HG02938 (cell line): ENCODE results near the gene CIAO3.

Experiments
- ATAC-seq: cut with Tn5 transposase; IDR thresholded peaks from one replicate; pipeline ENCODE4 v1.9.1; 2021; ENCODE audit warnings: mild to moderate bottlenecking, moderate library complexity; ENCODE audit not compliant: unreplicated experiment

Gene CIAO3

DNA sequence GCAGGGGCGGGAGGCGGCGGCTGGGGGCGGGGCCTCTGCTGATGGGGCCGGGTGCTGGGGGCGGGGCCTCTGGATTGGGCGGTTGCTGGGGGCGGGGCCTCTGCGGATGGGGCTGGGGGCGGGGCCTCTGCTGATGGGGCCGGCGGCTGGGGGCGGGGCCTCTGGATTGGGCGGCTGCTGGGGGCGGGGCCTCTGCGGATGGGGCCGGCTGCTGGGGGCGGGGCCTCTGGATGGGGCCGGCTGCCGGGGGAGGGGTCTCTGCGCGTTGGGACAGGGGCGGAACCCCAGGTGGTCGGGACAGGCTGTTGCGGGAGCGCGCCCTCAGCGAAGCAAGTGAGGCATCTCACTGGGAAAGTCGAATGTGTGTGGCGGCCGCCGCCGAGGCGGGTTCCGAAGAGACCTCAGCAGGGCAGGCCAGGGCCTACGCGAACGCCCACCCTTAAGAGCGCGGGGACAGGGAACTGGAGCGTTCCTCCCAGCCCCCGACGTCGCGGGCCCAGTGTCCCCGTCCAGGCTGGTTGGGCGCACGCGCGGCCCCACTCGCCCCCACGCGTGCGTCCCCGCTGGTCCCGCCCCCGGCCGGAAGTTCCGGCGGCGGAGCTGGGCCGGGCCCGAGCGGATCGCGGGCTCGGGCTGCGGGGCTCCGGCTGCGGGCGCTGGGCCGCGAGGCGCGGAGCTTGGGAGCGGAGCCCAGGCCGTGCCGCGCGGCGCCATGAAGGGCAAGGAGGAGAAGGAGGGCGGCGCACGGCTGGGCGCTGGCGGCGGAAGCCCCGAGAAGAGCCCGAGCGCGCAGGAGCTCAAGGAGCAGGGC, 60.8 kb downstream of the CIAO3 start, which contains the start of gene STUB1:
Gene STUB1, plus strand, starts transcription at position 597 of the 811 bp plus-strand sequence. Its CDS starts 116 bp downstream, at position 713.
- no peak for ATAC-seq
